Neural cell (in vitro differentiated cells): ENCODE data around the gene DRD2. TPM values are rescaled to one million over a fixed set of nuclear protein-coding genes. Genes with fewer than 3 reads are reported as not detected.

ENCODE experiments used
- H2AFZ ChIP-seq: fragments of 200-600, 300-800 bp; sonication (generic), shearing (Covaris generic); 2 replicates; pipeline ENCODE4 v1.6.0; 2014; ENCODE audit warnings: low read depth, mild to moderate bottlenecking, antibody characterized with exemption, low read length, moderate library complexity
- H3F3A ChIP-seq: fragments of 200-600 bp; shearing (Covaris generic); 2 replicates; pipeline ENCODE4 v1.6.1; 2016; ENCODE audit warnings: mild to moderate bottlenecking, moderate library complexity, mixed read lengths, antibody characterized with exemption, low read length; ENCODE audit not compliant: insufficient read depth, poor library complexity, severe bottlenecking
- H3K27ac ChIP-seq: fragments of 200-600, 300-800 bp; sonication (generic), shearing (Covaris generic); 2 replicates; pipeline ENCODE4 v1.5.1; 2014; ENCODE audit warnings: mild to moderate bottlenecking, low read length, moderate library complexity
- H3K27me3 ChIP-seq: fragments of 300-800, 200-600 bp; sonication (generic), shearing (Covaris generic); 2 replicates; pipeline ENCODE4 v1.6.0; 2014; ENCODE audit warnings: mild to moderate bottlenecking, low read depth, low read length, moderate library complexity; ENCODE audit not compliant: insufficient read depth
- H3K36me3 ChIP-seq: fragments of 300-800, 200-600 bp; sonication (generic), shearing (Covaris generic); 2 replicates; pipeline ENCODE4 v1.5.1; 2014; ENCODE audit warnings: mild to moderate bottlenecking, antibody characterized with exemption, low read length, moderate library complexity; ENCODE audit not compliant: insufficient read depth
- H3K4me2 ChIP-seq: fragments of 300-800, 200-600 bp; sonication (generic), shearing (Covaris generic); 2 replicates; pipeline ENCODE4 v1.6.0; 2014; ENCODE audit warnings: mild to moderate bottlenecking, low read length
- H3K4me3 ChIP-seq: fragments of 300-800, 200-600 bp; sonication (generic), shearing (Covaris generic); 2 replicates; pipeline ENCODE4 v1.5.1; 2014; ENCODE audit warnings: mild to moderate bottlenecking, low read length, moderate library complexity
- H3K79me2 ChIP-seq: fragments of 200-600 bp; shearing (Covaris generic); replicated peaks from 2 replicates; pipeline ENCODE4 v1.6.0; 2014; ENCODE audit warnings: mild to moderate bottlenecking, low read length, moderate library complexity; ENCODE audit not compliant: insufficient read depth
- H3K9ac ChIP-seq: fragments of 300-800, 200-600 bp; sonication (generic), shearing (Covaris generic); 2 replicates; pipeline ENCODE4 v1.6.1; 2016; ENCODE audit warnings: mild to moderate bottlenecking, low read length, mixed read lengths
- H3K9me2 ChIP-seq: fragments of 200-600 bp; shearing (Covaris generic); 2 replicates; pipeline ENCODE4 v1.6.1; 2016; ENCODE audit warnings: mild to moderate bottlenecking, low read length, mixed read lengths; ENCODE audit not compliant: insufficient read depth
- H3K9me3 ChIP-seq: fragments of 200-600, 300-800 bp; sonication (generic), shearing (Covaris generic); 2 replicates; pipeline ENCODE4 v1.6.1; 2016; ENCODE audit warnings: mild to moderate bottlenecking, mixed run types, low read length, moderate library complexity, mixed read lengths
- H4K20me1 ChIP-seq: fragments of 200-600 bp; shearing (Covaris generic); 2 replicates; pipeline ENCODE4 v1.6.1; 2016; ENCODE audit warnings: mild to moderate bottlenecking, mixed run types; ENCODE audit not compliant: insufficient read depth
- CTCF ChIP-seq: fragments of 450-650 bp; IDR thresholded peaks from 2 replicates; pipeline ENCODE4 v1.5.1; 2014; ENCODE audit warnings: antibody characterized with exemption, mild to moderate bottlenecking, moderate library complexity; ENCODE audit not compliant: poor library complexity, severe bottlenecking
- EP300 ChIP-seq: fragments of 450-650 bp; conservative IDR thresholded peaks from 2 replicates; pipeline ENCODE4 v1.6.1; 2014; ENCODE audit warnings: antibody characterized with exemption, mild to moderate bottlenecking, moderate library complexity; ENCODE audit not compliant: poor library complexity, severe bottlenecking
- EZH2 ChIP-seq: fragments of 200-600, 300-800 bp; shearing (Covaris generic), sonication (generic); IDR thresholded peaks from 2 replicates; pipeline ENCODE4 v1.6.1; 2014; ENCODE audit warnings: antibody characterized with exemption, low read length, borderline replicate concordance, mild to moderate bottlenecking; ENCODE audit not compliant: insufficient read depth, poor library complexity, severe bottlenecking
- MXI1 ChIP-seq: fragments of 450-650 bp; conservative IDR thresholded peaks from 2 replicates; pipeline ENCODE4 v1.6.1; 2014; ENCODE audit warnings: antibody characterized with exemption, mild to moderate bottlenecking; ENCODE audit not compliant: poor library complexity, severe bottlenecking
- POLR2AphosphoS5 ChIP-seq: IDR thresholded peaks from 2 replicates; pipeline ENCODE4 v1.6.1; 2012
- RAD21 ChIP-seq: fragments of 450-650 bp; conservative IDR thresholded peaks from 2 replicates; pipeline ENCODE4 v1.6.1; 2014; ENCODE audit warnings: antibody characterized with exemption, mild to moderate bottlenecking, moderate library complexity
- REST ChIP-seq: IDR thresholded peaks from 2 replicates; pipeline ENCODE4 v1.6.1; 2012; ENCODE audit warnings: borderline replicate concordance
- SMC3 ChIP-seq: fragments of 450-650 bp; conservative IDR thresholded peaks from 2 replicates; pipeline ENCODE4 v1.6.1; 2014; ENCODE audit warnings: antibody characterized with exemption, mild to moderate bottlenecking, moderate library complexity; ENCODE audit not compliant: poor library complexity
- TAF1 ChIP-seq: IDR thresholded peaks from 2 replicates; pipeline ENCODE4 v1.6.1; 2012; ENCODE audit warnings: low read depth
- polyA plus RNA-seq: library from polyadenylated mRNA; depleted of rRNA; stranded (reverse); fragments of >200 nt; gene quantifications from 2 replicates; pipeline ENCODE4 v1.2.3, GENCODE V29; 2014

Gene DRD2
- polyA plus RNA-seq, 1 donor from 2014 or later = 0.24 TPM

GRCh38 chr11:113449743-113450142 lies 25.5 kb downstream of the DRD2 start:
- Histone ChIP-seq H3K4me2 (no peak overlapping the region), H3K27ac (no peak overlapping the region)

GRCh38 chr11:113448316-113448677 lies 26.9 kb downstream of the DRD2 start:
- no peak overlapping the region for H3K4me2 ChIP-seq
- H3K9ac ChIP-seq = no peak overlapping the region
- H3K79me2 ChIP-seq = no peaks in the 10 kb centered on the region
- H4K20me1 ChIP-seq = no peaks in the 10 kb centered on the region
- H3K4me3 ChIP-seq = no peak overlapping the region
- no peaks in the 10 kb centered on the region for H3K27me3 ChIP-seq
- no peaks in the 10 kb centered on the region for H3K36me3 ChIP-seq
- no peak overlapping the region for H3K27ac ChIP-seq
- H3K9me3 ChIP-seq = no peaks in the 10 kb centered on the region
- H3K9me2 ChIP-seq = no peaks in the 10 kb centered on the region
- no peaks in the 10 kb centered on the region for H3F3A ChIP-seq
- H2AFZ ChIP-seq = no peak overlapping the region
- TF ChIP-seq EZH2 (no peak), REST (no peak), POLR2AphosphoS5 (no peak), EP300 (no peak), RAD21 (no peak), MXI1 (no peak), CTCF (no peak)

More at GRCh38 chr11:113449743-113450142, 25.5 kb downstream of the DRD2 start:
- no peak overlapping the region for H3K4me3 ChIP-seq
- TF ChIP-seq SMC3 (no peak), RAD21 (no peak), EP300 (no peak), CTCF (no peak), TAF1 (no peak), MXI1 (no peak), EZH2 (no peak), POLR2AphosphoS5 (no peak), REST (no peak)
- H3K79me2 ChIP-seq = no peaks in the 10 kb centered on the region
- H3K9me3 ChIP-seq = no peaks in the 10 kb centered on the region
- no peaks in the 10 kb centered on the region for H3K9me2 ChIP-seq
- H2AFZ ChIP-seq = no peak overlapping the region
- no peaks in the 10 kb centered on the region for H3K36me3 ChIP-seq
- H3F3A ChIP-seq = no peaks in the 10 kb centered on the region
- no peak overlapping the region for H3K9ac ChIP-seq
- no peaks in the 10 kb centered on the region for H3K27me3 ChIP-seq
- H4K20me1 ChIP-seq = no peaks in the 10 kb centered on the region
